Hematopoietic multipotent progenitor cell treated with erythropoietin and hydrocortisone succinate and interleukin-3 and kit ligand, for 17 days (in vitro differentiated cells): ENCODE results near the gene MMP19.
A peak's percentile ranks its signal among the peaks of the same experiment; 100 is the strongest.
"Not testable (repeated sequence)": the region's sequence is repeated elsewhere in the genome, so short reads cannot be mapped to it uniquely, and the experiment has no call there.

Source experiments
- DNase-seq: peaks from one replicate; pipeline ENCODE4 v3.0.0-alpha.2; 2015; ENCODE audit warnings: low spot score

Gene MMP19

GRCh38 chr12:55844961-55845360 lies 2.2 kb upstream of the MMP19 start:
- no peak for DNase-seq

GRCh38 chr12:55843431-55843830 lies 695 bp upstream of the MMP19 start:
- no peak for DNase-seq

GRCh38 chr12:55840581-55841351 lies 2.0 kb downstream of the MMP19 start:
- no peak for DNase-seq

- no peak for DNase-seq
Observed at GRCh38 chr12:55839345-55840140, 3.2 kb downstream of the MMP19 start.

GRCh38 chr12:55838361-55838760 lies 4.4 kb downstream of the MMP19 start:
- DNase-seq, result no peak

GRCh38 chr12:55834400-55834799 lies 8.3 kb downstream of the MMP19 start:
- DNase-seq, result not testable (repeated sequence)

GRCh38 chr12:55833056-55833455 lies 9.7 kb downstream of the MMP19 start:
- DNase-seq, result no peak

GRCh38 chr12:55831447-55831815 lies 11.3 kb downstream of the MMP19 start:
- DNase-seq, result no peak

GRCh38 chr12:55830601-55831446 lies 11.9 kb downstream of the MMP19 start:
- DNase-seq, result peak; percentile 66

GRCh38 chr12:55829967-55830600 lies 12.7 kb downstream of the MMP19 start:
- no peak for DNase-seq

- DNase-seq, result no peak
Observed at GRCh38 chr12:55828357-55828756, 14.4 kb downstream of the MMP19 start.

- DNase-seq, result no peak
Observed at GRCh38 chr12:55827806-55828205, 14.9 kb downstream of the MMP19 start.

- DNase-seq, result no peak
Observed at GRCh38 chr12:55824726-55825125, 18.0 kb downstream of the MMP19 start.

- DNase-seq, result no peak
Observed at GRCh38 chr12:55823419-55823818, 19.3 kb downstream of the MMP19 start.

- DNase-seq, result no peak
Observed at GRCh38 chr12:55822228-55822627, 20.5 kb downstream of the MMP19 start.

- no peak for DNase-seq
Observed at GRCh38 chr12:55820679-55821078, 22.1 kb downstream of the MMP19 start.

GRCh38 chr12:55818886-55819285 lies 23.9 kb downstream of the MMP19 start:
- no peak for DNase-seq

- no peak for DNase-seq
Observed at GRCh38 chr12:55818140-55818728, 24.5 kb downstream of the MMP19 start.

GRCh38 chr12:55817345-55818139 lies 25.2 kb downstream of the MMP19 start, which contains the start of the genes ORMDL2 and SARNP:
Gene ORMDL2 (plus strand): TSS chr12:55818041. CDS start chr12:55819000, 959 bp downstream.
Gene SARNP (minus strand): TSS chr12:55817724. CDS start chr12:55817701, 23 bp downstream.
- peak; percentile 99 for DNase-seq

GRCh38 chr12:55816881-55817344 lies 25.8 kb downstream of the MMP19 start:
- DNase-seq, result peak; percentile 25
